MM.1S (cell line): Measurements from ENCODE around the gene HOXB6.

Experiments
- DNase-seq: peaks from one replicate; pipeline ENCODE4 v3.0.0-alpha.2; 2015
- H2AFZ ChIP-seq: fragments of 300-600 bp; sonication (generic); 2 replicates; pipeline ENCODE4 v1.6.0; 2016; ENCODE audit warnings: antibody characterized with exemption, low read length
- H3F3A ChIP-seq: fragments of 300-600 bp; sonication (generic); 2 replicates; pipeline ENCODE4 v1.6.1; 2016; ENCODE audit warnings: mild to moderate bottlenecking, antibody characterized with exemption, low read length, moderate library complexity, mixed read lengths; ENCODE audit not compliant: insufficient read depth
- H3K27ac ChIP-seq: fragments of 300-600 bp; sonication (generic); 2 replicates; pipeline ENCODE4 v1.5.1; 2016; ENCODE audit warnings: mild to moderate bottlenecking, low read length
- H3K27me3 ChIP-seq: fragments of 300-600 bp; sonication (generic); replicated peaks from 2 replicates; pipeline ENCODE4 v1.6.0; 2016; ENCODE audit warnings: low read length; ENCODE audit not compliant: insufficient read depth
- H3K36me3 ChIP-seq: fragments of 300-600 bp; sonication (generic); replicated peaks from 2 replicates; pipeline ENCODE4 v1.6.1; 2016; ENCODE audit warnings: mild to moderate bottlenecking, low read length, mixed read lengths; ENCODE audit not compliant: insufficient read depth
- H3K4me1 ChIP-seq: fragments of 300-600 bp; sonication (generic); 2 replicates; pipeline ENCODE4 v1.6.1; 2016; ENCODE audit warnings: low read length, mixed read lengths
- H3K4me2 ChIP-seq: fragments of 300-600 bp; sonication (generic); 2 replicates; pipeline ENCODE4 v1.6.0; 2016; ENCODE audit warnings: low read depth, low read length
- H3K4me3 ChIP-seq: fragments of 300-600 bp; sonication (generic); 2 replicates; pipeline ENCODE4 v1.5.1; 2016; ENCODE audit warnings: low read length, mixed read lengths
- H3K79me2 ChIP-seq: fragments of 300-600 bp; sonication (generic); 2 replicates; pipeline ENCODE4 v1.6.1; 2016; ENCODE audit warnings: mixed run types, low read length, mixed read lengths
- H3K9ac ChIP-seq: fragments of 300-600 bp; sonication (generic); 2 replicates; pipeline ENCODE4 v1.6.1; 2016; ENCODE audit warnings: low read length, mixed read lengths
- H3K9me2 ChIP-seq: fragments of 300-600 bp; sonication (generic); replicated peaks from 2 replicates; pipeline ENCODE4 v1.6.1; 2016; ENCODE audit warnings: mild to moderate bottlenecking, low read length, mixed read lengths; ENCODE audit not compliant: insufficient read depth
- H3K9me3 ChIP-seq: fragments of 300-600 bp; sonication (generic); replicated peaks from 2 replicates; pipeline ENCODE4 v1.6.1; 2016; ENCODE audit warnings: mild to moderate bottlenecking, low read length, mixed read lengths; ENCODE audit not compliant: insufficient read depth
- H4K20me1 ChIP-seq: fragments of 300-600 bp; sonication (generic); 2 replicates; pipeline ENCODE4 v1.6.1; 2016; ENCODE audit warnings: mild to moderate bottlenecking, low read length, moderate library complexity, mixed read lengths; ENCODE audit not compliant: insufficient read depth
- EZH2 ChIP-seq: fragments of 300-600 bp; sonication (generic); optimal IDR thresholded peaks from 2 replicates; pipeline ENCODE3; 2017; ENCODE audit warnings: low read depth, mild to moderate bottlenecking, antibody characterized with exemption, low read length, mixed read lengths
- EZH2phosphoT487 ChIP-seq: fragments of 300-600 bp; sonication (generic); IDR thresholded peaks from 2 replicates; pipeline ENCODE4 v1.6.1; 2018; ENCODE audit warnings: antibody characterized with exemption, low read length
- TF ChIP-seq, protein P1 (sequence below): fragments of 300-600 bp; sonication (generic); IDR thresholded peaks from 2 replicates; pipeline ENCODE4 v1.5.1; 2016; ENCODE audit warnings: antibody characterized with exemption, low read length, mixed read lengths

HOXB6 gene

DNA sequence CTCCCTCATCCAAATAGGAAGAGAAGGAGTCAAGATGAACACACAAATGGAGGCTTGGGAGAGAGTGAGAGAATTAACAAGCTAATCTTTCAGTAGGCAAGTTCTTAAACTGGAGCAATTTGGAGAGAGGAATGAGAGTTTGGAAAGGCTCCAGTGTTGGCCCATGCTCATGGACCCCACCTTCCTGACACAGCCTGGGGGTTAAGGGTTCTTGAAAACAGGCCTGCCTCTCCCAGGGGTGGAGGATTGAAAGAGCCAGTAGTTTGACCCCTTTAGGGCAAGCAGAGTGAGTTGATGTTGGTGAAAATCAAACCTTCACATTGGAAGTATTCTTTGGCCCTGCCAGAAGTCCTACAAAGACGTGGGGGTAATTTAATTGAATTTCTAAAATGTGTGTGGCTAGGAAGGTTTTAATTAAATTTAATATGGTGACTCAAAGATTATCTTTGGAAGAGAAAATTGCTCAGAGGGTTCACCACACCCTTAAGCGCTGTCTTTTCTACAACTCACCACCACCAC is 20.5 kb downstream of the HOXB6 start:
- Histone ChIP-seq H2AFZ (no peak overlapping the region), H4K20me1 (no peaks in the 10 kb centered on the region), H3K4me3 (no peak overlapping the region), H3K9ac (no peak overlapping the region), H3K79me2 (no peaks in the 10 kb centered on the region), H3F3A (no peaks in the 10 kb centered on the region), H3K9me2 (no peaks in the 10 kb centered on the region), H3K9me3 (no peaks in the 10 kb centered on the region), H3K27ac (no peak overlapping the region), H3K4me1 (peaks cover 6% of the 10 kb centered on the region), H3K27me3 (peaks cover 11% of the 10 kb centered on the region; the same call in 1 of the 2 replicates), H3K36me3 (no peaks in the 10 kb centered on the region), H3K4me2 (no peak overlapping the region)
- no peak for DNase-seq
- TF ChIP-seq EZH2 (no peak), EZH2phosphoT487 (no peak)
- TF ChIP-seq, protein P1, sequence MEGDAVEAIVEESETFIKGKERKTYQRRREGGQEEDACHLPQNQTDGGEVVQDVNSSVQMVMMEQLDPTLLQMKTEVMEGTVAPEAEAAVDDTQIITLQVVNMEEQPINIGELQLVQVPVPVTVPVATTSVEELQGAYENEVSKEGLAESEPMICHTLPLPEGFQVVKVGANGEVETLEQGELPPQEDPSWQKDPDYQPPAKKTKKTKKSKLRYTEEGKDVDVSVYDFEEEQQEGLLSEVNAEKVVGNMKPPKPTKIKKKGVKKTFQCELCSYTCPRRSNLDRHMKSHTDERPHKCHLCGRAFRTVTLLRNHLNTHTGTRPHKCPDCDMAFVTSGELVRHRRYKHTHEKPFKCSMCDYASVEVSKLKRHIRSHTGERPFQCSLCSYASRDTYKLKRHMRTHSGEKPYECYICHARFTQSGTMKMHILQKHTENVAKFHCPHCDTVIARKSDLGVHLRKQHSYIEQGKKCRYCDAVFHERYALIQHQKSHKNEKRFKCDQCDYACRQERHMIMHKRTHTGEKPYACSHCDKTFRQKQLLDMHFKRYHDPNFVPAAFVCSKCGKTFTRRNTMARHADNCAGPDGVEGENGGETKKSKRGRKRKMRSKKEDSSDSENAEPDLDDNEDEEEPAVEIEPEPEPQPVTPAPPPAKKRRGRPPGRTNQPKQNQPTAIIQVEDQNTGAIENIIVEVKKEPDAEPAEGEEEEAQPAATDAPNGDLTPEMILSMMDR, result no peak

- no peak for DNase-seq
- H3K27ac ChIP-seq, result no peak overlapping the region
- no peaks in the 10 kb centered on the region for H3K79me2 ChIP-seq
- peaks cover 9% of the 10 kb centered on the region; the same call in 1 of the 2 replicates for H3K27me3 ChIP-seq
- no peaks in the 10 kb centered on the region for H3K36me3 ChIP-seq
- no peaks in the 10 kb centered on the region for H3K9me2 ChIP-seq
- H3F3A ChIP-seq, result no peaks in the 10 kb centered on the region
- H3K9me3 ChIP-seq, result no peaks in the 10 kb centered on the region
- H2AFZ ChIP-seq, result no peak overlapping the region
- TF ChIP-seq EZH2 (no peak), EZH2phosphoT487 (no peak)
- TF ChIP-seq, protein P1, result no peak
- H3K4me1 ChIP-seq, result peaks cover 6% of the 10 kb centered on the region
- H3K9ac ChIP-seq, result no peak overlapping the region
- no peak overlapping the region for H3K4me2 ChIP-seq
- no peak overlapping the region for H3K4me3 ChIP-seq
- no peaks in the 10 kb centered on the region for H4K20me1 ChIP-seq
Measured at GRCh38 chr17:48583708-48584222, 21.0 kb downstream of the HOXB6 start.

GRCh38 chr17:48582750-48583069 is 22.1 kb downstream of the HOXB6 start:
- Histone ChIP-seq H3K4me2 (0 out of 2 replicates have a peak overlapping the region, but pooled peaks have one; percentile 63), H3K79me2 (peaks cover under 1% of the 10 kb centered on the region; the same call in 1 of the 2 replicates), H2AFZ (no peak overlapping the region), H3K27ac (no peak overlapping the region), H4K20me1 (no peaks in the 10 kb centered on the region), H3K4me3 (no peak overlapping the region), H3F3A (no peaks in the 10 kb centered on the region), H3K9ac (no peak overlapping the region), H3K9me3 (no peaks in the 10 kb centered on the region), H3K9me2 (no peaks in the 10 kb centered on the region), H3K4me1 (peaks cover 6% of the 10 kb centered on the region), H3K36me3 (no peaks in the 10 kb centered on the region), H3K27me3 (no peaks in the 10 kb centered on the region)
- no peak for TF ChIP-seq EZH2phosphoT487
- TF ChIP-seq, protein P1, result no peak
- no peak for TF ChIP-seq EZH2
- no peak for DNase-seq
